GM19463 (cell line): ENCODE data around the gene SUN5.

Experiments used
- ATAC-seq: cut with Tn5 transposase; IDR thresholded peaks from one replicate; pipeline ENCODE4 v1.9.1; 2021; ENCODE audit warnings: mild to moderate bottlenecking, moderate library complexity; ENCODE audit not compliant: unreplicated experiment

The SUN5 gene

DNA sequence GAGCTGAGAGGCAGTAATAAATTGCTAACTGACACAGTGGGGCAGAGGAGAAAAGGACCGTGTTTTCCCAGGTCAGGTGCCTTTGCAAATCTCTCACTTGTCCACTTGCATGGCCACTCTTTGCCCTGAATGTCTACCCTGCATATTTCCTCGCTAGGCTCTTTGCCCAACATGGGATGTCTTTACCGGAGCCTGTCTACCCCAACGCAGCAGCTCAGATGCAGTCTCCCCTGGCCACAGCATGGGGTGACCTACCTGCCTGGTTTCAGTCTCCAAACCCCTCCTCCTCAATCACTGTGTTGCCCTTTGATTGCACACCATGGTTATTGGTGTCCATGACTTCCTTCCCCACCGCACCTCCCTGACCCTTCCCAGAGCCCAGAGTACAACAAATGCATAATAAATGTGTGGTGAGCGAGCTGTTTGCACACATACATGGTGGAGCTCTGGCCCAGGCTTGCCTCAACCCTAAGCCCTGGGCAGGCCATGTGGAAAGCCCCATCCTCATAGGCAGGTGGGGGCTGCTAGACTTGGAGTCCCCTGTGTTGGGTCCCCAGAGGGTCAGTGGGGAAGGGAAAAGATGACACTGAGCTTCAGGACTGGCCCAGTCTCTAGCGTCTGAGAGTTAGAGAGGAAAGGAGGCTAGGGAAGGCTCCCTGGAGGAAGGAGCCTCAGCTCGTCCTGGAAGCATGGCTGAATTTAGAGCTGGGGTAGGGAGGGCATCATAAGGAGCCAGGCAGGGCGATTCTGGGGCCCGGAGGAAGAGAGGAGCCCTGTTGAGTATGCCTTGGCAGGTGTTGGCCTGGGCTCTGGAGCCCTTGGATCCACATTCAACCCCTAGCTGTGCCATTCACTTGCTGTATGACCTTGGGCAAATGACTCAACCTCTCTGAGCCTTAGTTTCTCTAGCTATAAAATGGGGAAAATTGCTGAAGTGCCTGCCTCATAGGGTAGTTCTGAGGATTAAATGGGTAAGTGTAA is 22.8 kb upstream of the SUN5 start:
- ATAC-seq = no peak

DNA sequence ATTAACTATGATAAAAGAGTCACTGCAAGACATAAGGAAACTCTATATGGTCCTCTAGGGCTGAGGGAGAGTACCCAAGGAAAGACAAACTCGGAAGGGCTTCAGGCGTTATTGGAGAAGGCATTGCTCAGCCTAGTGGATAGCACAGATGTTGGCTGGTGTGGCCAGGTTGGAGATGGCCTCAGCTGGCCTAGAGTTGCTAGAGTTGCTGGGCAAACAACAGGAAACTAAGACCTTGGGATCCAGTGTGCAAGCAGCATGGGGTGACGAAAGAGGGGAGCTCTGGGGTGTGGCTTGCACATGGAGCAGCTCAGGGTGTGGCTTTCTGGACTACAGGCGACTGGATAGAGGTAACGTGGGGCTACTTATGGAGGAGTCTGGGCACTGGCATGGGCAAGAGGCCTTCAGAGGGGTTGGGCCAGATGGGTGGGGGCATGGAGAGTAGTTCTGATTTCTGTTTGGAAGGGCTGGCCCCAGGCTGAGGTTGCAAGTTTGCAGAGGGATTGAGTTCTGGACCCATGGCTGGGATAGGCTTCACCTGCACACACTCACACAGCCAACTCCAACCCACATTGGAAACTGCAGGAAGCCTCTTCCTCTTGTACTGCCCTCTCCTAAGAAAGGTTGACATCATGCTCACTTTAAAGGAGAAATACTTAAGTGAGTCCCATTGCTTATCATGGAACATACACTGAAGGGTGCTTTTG is 22.0 kb upstream of the SUN5 start:
- no peak for ATAC-seq

DNA sequence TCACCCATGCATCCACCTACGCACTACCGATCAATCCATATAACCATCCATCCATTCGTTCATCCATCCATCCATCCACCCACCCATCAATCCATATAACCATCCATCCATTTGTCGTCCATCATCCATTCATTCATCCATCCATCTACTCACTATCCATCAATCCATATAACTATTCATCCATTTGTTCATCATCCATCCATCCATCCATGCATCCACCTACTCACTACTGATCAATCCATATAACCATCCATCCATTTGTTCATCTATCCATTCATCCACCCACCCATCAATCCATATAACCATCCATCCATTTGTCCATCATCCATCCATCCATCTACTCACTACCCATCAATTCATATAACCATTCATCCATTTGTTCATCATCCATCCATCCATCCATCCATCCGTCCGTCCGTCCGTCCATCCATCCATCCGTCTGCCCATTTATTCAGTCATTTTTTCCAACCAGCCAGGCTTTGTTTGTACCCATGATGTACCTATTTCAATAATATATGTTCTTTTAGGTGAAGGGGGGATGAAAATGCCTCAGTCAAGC is 21.2 kb upstream of the SUN5 start:
- no peak for ATAC-seq

DNA sequence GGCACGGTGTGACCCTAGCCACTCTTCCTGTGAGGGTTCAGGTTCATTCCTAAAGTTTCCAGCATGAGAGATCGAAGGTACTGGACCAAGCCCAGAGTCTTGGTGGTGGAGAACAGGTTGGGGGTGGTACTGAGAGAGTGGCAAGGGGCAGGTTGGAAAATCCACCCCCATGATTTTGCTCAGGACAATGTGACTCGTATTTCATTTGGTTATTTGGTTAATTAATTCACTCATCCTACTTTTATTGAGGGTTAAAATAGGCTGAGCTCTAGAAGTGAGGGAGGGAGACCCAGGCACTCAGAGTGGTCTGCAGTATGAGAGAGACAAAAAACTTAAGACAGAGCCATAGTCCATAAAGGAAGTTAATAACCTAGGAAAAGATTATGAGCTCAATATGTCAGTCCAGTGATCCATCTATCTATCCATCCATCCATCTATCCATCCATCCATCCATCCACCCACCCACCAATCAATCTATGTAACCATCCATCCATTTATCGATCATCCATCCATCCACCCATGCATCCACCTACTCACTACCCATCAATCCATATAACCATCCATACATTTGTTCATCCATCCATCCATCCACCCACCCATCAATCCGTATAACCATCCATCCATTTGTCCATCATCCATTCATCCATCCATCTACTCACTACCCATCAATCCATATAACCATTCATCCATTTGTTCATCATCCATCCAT is 20.5 kb upstream of the SUN5 start:
- ATAC-seq = no peak

DNA sequence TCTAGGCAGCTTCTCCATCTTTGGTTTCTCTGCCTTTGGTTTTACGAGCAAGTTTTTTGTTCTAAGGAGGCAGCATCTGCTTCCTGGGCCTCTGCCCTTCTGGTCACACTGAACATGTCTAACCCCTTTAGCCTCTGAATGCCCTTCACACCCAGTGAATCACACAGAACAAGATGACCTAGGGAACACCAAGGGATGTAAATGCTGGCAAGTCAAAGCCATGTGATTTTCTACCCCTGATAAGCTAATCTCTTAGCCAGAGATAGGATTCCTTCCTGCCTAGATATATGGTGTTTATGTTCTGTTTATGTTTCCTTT is 20.0 kb upstream of the SUN5 start:
- no peak for ATAC-seq

DNA sequence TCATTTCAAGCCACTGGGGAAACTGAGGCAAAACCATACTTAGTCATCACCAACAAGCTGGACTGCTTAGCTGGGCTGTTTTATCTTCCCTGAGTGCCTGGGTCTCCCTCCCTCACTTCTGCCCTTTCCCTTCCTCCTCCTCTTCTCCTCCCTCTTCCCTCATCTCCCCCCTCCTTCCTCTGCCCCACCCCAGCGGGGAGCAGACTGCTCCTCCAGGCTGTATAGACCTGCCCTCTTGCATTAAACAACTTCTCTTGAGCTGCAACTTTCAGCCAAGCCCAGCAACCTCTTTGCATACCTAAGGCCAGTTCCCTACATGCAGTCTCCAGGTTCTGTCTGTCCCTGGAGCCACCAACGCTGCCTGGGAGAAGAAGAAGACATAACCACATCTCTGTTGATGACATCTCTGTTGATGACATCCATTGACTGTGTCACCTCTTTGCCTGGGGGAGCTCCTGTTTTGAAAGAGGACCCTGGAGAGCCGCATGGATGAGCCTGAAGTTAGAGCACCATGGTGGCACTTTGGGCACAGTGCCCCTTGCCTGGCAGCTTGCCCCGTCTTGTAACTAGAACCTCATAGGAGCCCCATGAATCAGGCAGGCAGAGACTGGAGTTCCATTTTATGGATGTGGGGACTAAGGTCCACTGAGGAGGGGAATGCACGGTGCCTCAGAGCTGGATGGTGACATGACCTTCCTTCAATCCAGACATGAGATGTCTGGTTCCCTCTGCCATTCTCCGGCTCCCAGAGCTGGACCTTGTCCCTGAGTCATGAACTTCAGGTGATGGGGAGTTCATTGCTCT is 19.4 kb upstream of the SUN5 start:
- ATAC-seq = no peak

DNA sequence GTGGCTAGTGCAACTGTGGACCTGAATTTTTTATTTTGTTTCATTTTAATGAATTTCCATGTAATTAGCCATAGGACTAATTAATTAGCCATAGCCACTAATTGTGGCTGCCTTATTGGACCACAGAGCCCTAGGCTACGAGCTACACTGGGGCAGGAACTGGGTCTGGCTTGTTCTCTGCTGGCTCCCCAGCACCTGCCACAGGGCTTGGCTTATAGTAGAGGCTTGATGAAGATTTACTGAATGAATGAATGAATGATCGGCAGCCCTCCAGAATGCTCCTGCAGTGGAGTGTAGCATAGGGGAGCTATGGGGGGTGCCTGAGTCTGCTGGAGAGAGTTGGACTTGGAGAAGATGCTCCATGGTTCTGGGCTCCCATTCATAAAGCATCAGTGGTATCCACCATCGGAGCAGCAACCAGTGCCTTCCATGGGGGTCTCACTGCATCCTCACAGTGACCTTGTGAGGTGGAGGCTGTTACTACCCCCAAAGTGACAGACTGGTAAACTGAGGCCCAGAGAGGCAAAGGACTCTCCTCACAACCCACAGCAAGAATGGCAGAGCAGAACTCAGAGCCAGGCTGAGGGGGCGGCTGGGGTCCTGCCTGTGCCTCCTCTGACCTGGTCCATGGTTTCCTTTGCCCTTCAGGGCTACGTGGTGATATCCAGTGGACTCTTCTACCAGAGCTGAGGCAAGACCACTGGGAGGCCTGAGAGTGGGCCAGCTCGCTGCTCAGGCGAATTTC is 18.6 kb upstream of the SUN5 start:
- ATAC-seq = no peak

DNA sequence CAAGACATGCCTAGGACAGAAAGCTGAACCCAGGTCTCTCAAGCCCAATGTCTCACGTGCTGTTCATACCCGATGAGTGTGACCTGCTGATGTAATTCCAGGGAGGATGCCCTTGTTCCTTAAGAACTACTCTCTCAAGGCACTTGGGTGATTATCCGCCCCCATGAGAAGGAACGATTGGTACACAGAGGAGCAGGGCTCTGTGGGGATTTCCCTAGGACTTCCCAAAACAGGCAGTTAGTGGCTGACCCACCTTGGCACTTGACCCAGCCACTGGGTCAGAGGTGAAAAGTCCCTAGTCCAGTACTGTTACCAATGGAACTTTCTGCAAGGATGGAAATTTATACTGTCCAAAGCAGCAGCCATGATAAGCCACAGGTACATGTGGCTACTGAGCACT is 18.1 kb upstream of the SUN5 start:
- no peak for ATAC-seq

DNA sequence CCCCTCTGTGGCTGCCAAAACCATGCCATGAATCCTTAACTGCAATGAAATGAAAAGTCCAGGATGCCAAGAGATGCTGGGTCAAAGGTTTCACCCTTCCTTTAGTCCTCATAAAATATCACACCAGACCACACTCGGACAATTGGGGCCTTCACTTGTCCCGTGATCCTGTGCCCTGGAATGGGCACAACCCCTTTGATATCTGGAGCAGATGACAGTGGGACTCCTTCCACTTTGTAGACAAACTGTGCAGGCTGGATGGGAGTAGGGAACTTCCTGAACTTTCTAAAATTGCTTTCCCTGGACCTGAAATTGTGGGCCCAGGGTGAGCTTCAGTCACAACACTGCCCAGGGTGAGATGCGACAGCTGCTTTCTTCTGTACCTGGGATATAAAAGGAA is 17.6 kb upstream of the SUN5 start:
- ATAC-seq = no peak

DNA sequence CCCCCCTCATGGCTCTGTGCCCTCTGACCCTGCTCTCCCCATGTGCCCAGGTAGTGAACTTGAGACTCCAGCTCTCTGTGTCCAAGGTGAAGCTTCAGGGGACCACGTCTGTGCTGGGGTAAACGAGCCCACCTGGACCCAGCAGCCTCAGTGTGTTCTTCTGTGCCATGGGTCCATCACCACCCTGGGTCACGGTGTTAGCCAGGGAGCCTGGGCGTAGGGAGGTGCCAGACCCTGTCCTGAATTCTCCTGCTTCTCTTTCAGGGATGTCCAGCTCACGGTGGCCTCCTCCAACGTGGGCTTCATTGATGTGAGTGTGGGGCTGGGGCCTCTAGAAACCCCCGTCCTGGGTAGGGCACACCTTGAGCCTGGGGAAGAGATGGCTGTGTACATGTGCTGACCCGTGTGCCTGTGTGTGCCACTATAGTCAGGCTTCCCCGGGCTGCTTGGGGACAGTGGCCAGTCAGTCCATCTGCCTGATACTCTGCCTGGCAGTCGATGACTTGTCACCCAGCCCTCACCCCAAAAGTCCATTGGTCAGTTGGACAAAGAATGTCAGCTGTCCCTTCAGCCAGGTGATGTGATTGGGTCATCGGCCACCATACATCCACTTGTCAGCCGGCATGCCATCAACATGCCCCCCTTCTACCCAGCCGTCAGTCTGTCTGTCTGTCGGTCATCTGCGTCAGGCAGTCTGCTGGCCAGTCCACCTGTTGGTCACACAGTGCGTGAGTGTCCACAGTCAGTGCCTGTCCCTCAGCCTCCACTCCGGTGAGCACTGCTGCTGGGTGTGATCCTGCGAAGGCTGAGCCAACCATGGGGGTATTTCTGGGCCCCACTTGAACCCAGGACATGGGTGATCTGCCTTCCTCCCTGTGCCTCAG is 16.3 kb upstream of the SUN5 start:
- no peak for ATAC-seq

DNA sequence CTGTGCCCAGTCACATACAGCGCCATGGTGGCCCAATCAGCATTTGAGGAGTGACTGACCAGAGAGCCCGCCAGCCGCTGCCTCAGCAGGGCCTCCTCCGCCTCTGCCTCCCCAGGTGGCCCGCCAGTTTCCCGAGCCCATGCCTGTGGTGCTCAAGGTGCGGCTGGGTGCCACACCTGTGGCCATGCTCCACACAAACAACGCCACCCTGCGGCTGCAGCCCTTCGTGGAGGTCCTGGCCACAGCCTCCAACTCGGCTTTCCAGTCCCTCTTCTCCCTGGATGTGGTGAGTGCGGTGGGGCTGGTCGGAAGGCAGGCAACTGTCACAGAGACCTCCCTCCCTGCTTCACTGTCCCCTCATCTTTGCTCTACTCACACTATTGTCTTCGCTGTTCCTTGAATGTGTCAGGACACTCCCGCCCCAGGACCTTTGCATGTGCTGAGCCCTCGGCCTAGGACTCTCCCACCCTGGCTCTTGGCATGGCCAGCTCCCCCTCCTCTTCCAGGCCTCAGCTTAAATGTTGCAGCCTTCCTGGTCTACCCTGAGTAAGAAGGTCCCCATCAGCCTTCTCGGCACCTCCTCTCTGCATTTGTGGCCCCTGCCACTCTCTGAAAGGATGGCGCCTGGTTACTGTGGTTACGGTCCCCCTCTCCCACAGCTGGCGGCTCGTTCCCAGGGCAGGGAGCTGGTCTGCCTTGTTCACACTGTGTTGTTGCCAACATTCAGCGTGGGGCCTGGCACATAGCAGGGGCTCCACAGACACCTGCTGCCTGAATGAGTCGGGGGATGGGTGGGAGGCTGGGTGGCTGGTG is 15.4 kb upstream of the SUN5 start:
- ATAC-seq = no peak

DNA sequence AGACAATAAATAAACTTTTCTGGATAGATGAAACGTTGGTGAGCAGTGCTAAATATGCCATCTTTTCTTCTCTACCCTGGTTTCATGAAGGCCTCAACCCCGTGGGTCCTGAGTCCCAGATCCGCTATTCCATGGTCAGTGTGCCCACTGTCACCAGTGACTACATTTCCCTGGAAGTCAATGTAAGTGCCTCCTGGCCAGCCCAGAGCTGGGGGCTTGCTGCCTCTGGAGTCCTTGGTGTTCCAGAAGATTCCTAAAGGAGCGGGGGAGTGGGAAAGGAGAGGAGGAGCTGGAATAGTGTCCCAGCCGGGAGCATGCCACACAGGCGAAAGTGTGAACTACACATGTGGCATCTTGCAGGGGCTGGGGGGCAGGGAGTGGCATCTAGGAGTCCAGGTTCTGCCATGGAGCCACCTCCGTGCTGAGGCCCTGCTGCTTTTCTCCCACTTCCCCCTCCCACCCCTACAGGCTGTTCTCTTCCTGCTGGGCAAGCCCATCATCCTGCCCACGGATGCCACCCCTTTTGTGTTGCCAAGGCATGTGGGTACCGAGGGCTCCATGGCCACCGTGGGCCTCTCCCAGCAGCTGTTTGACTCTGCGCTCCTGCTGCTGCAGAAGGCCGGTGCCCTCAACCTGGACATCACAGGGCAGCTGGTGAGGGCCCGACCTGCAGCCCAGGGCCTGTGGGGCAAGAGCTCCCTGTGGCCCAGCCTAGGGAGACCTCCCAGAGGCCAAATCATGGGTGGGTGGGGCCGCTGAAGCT is 14.1 kb upstream of the SUN5 start:
- ATAC-seq = no peak

DNA sequence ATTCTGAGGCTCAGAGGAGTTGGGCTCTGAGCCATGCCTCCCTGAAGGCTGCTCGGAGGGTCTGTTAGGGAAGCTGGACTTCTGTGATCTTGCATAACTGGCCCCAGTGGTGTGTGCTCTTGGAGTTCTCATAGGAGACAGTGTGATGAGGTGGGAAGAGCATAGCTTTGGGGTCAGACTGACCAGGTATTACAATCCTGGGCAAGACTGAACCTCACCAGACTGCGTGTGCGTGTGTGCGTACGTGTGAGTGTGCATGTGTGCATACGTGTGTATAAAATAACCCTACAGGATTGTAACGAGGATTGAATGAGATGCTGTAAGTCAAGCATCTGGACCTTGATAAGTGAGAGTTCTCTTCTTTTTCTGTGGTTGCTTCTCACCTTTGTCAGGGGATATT is 13.3 kb upstream of the SUN5 start:
- ATAC-seq = no peak

DNA sequence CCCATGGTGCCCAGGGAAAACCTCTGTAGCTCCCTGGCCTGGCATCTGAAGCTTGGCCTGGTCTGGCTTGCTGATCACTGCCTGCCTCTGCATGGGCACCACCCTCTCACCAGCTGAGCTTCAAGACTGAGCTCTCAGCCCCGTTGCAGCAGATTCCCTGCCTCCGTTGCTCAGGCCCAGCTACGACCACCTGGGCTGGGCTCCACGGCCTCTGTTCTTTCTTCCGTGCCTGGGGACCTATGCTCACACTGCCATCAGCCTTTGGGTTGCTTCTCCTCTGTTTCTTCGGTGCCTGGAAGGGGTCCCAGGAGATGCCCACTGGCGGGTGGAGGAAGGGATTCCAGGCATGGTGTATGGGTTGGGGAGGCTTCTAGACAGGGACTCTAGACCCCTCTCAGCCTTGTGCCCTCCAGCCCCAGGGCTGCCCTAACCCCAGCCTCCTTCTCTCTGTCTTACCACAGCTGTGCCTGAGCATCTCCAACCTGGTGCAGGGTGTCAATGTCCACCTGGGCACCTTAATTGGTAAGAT is 12.4 kb upstream of the SUN5 start:
- ATAC-seq = no peak

DNA sequence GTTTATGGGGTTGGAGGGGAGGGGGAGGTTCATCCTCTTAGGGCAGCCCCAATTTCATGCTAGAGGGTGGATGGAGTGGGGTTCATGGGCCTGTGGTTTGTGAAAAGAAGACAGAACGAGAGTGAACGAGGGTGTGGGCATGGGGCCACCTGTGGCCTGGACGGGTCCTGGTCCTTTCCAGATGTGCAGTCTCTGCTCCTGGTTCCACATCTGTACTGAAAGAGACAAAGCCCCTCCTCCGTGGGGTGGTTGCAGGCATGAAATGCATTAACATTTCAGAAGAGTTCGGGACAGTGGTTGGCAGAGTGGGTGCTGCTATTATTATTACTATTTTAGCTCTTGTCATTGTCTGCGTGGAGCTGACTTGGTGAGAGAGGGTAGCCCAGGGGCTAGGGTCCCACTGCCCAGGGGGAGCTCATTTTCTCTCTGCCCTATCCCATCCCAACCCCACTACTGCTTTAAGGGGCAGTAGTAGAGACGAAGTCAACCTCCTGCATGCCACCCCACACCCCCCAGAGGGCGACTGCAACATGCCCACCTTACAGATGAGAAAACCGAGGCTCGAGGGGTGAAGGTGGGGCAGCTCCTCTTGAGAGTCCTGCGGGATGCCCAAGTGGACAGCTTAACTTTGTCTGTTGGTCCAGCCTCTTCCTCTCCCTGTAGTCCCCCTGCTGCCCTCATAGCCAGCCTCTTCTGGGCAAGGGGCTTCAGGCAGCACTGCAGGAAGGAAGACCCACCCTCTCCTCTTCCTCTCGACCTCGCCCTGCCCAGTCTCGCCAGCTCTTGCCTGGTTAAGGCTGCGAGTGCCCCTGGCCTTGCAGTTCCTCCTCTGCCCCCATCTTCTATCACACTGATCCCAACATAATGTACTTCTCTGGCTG is 11.7 kb upstream of the SUN5 start:
- no peak for ATAC-seq

DNA sequence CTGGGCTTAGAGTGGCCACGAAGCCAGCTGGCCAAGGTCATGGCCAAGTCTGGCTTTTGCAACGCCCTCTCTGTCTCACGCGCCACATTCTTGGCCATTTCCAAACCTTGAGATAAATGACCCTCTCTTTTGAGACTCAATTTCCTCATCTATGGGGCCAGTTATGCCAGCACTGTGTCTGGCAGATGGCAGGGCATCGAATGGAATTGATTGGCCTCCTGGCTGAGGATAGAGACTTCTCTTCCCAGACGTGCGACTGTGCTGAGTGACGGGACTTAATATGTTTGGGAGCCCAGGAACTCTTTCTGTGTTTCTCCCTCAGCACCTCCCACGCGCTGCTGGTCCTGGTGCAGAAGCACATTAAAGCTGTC is 10.9 kb upstream of the SUN5 start:
- ATAC-seq = no peak
